Measurements from ENCODE around the gene KCNQ1. TPM values are rescaled to one million over a fixed set of nuclear protein-coding genes. Genes with fewer than 3 reads are reported as not detected.

The KCNQ1 gene
- total RNA-seq, 4 donors from 2014 or later, result 0.81 to 2.2 (median 1.6) TPM

- 91 to 97% methylated on average over 8 of the region's 8 CpGs for WGBS, 2 donors
- no peak overlapping the region for H3K4me3 ChIP-seq (ENCODE audit: low read depth, poor library complexity, severe bottlenecking)
- peak in 1 of 2 donors; percentile 29 for DNase-seq (ENCODE audit: low spot score in 2 of 2)
- TF ChIP-seq CTCF (IDR thresholded peaks at IDR 0.05) (no peak), POLR2A (IDR thresholded peaks at IDR 0.05) (no peak)
- intact Hi-C loops (cut with DNase I; ENCODE audit: low total_unique reads), result no loop called here
Measured at GRCh38 chr11:2755071-2755470, 310.3 kb downstream of the KCNQ1 start.

DNA sequence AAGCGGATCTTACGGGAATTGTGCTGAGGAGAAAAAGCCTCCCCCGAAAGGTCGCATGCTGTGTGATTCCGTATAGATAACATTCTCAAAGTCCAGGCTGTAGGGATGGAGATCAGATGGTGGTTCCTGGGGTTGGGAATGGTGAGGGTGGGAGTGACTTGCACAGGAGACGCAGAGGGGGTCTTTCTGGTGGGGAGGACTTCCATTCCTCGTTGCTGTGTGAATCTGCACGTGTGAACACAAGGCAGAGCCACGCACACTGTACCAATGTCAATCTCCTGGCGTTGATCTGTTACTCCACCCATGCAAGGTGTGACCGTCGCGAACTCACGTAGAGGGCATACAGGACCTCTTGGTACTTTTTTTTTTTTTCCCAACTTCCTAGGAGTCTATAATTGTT is 313.9 kb downstream of the KCNQ1 start:
- TF ChIP-seq CTCF (IDR thresholded peaks at IDR 0.05) (no peak), POLR2A (IDR thresholded peaks at IDR 0.05) (no peak)
- intact Hi-C loops (cut with DNase I; ENCODE audit: low total_unique reads), result no loop called here
- no peak overlapping the region for H3K4me3 ChIP-seq (ENCODE audit: low read depth, poor library complexity, severe bottlenecking)
- 92 to 93% methylated on average over 14 of the region's 14 CpGs for WGBS, 2 donors
- DNase-seq (ENCODE audit: low spot score in 2 of 2), result peak in 1 of 2 donors; percentile 46

DNA sequence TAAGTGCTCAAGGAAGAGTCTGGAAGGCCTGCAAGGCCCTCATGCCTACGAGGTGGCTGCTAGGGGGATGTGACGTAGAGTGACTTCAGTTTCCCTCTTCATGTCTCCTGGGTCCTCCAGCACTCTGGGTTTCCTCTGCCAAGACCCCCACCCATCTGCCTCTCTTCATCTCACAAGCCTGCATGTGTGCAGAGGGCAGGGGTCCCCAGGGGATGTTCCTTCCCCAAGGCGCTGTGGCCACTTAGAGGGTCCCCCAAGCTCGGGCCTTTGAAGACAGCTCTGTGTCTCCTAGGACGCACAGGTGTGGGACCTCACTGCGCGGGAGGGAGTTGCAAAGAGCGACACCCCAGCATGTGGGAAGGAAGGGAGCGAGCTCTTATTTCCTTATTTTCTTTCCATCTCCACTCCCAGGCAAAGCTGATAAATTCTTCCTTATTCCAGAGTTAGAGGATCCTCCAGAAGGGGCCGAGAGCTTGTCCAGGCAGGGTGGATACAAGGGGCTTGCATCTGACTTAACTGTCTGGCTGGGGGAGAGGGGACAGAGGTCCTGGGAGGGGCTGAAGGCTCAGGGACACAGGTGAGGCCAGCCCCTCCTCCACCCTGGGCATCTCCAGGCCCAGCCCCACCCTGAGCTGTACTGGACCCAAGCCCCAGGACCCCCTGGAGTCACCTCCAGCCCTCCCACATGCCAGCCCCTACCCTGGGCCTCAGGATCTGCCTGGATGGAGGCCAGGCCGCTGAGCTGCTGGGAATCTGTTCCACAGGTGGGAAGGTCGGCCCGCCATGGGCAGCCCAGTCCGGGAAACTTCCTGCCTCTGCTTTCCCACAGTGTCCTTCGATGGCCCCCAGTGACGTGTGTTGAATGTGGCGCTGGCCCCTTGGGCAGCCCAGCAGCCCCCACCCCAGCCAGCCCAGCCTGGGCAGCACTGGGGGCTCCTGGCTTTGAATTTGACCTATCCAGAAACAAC is 314.7 kb downstream of the KCNQ1 start:
- 85 to 89% methylated on average over 15 to 16 of the region's 17 CpGs for WGBS, 2 donors
- intact Hi-C loops (cut with DNase I; ENCODE audit: low total_unique reads), result no loop called here
- peak in 1 of 2 donors; percentile 48 for DNase-seq (ENCODE audit: low spot score in 2 of 2)

DNA sequence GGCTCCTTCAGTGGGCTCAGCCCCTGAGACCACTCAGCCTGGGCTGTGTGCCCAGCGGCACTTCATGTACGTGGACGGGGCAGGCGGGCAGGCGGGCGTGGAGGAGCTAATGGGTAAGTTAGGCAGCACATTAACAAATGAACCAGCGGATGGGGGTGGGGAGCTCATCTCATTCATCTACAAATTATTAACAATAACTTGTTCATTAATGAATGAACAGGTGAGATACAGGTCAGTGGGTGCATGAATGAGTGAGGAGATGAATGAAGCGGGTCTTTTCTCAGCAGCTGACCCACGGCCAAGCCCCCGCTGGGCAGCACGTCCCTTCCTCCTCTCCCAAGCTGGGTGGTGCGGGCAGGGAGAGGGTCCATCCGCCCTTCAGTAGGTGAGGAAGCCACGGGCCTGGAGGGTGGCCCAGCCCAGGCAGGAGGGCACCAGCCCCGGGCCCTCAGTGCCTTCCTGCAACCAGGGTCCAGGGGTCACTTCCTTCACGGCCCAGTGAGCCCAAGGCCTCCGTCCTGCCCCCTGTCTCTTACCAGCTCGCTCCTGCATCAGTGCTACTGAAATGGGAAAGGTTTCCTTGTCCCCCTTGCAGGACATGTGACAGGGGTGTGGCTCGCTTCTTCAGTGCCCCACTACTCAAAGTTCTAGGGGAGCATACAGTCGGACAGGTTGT is 315.5 kb downstream of the KCNQ1 start:
- peak in 1 of 2 donors; percentile 76 for DNase-seq (ENCODE audit: low spot score in 2 of 2)
- 85 to 87% methylated on average over 20 of the region's 20 CpGs for WGBS, 2 donors
- intact Hi-C loops (cut with DNase I; ENCODE audit: low total_unique reads), result no loop called here
- no peak overlapping the region for H3K4me3 ChIP-seq (ENCODE audit: low read depth, poor library complexity, severe bottlenecking)
- TF ChIP-seq CTCF (IDR thresholded peaks at IDR 0.05) (no peak), POLR2A (IDR thresholded peaks at IDR 0.05) (no peak)

More for the DNA sequence above, 314.7 kb downstream of the KCNQ1 start:
- no peak overlapping the region for H3K4me3 ChIP-seq (ENCODE audit: low read depth, poor library complexity, severe bottlenecking)
- TF ChIP-seq POLR2A (IDR thresholded peaks at IDR 0.05) (no peak), CTCF (IDR thresholded peaks at IDR 0.05) (no peak)

DNA sequence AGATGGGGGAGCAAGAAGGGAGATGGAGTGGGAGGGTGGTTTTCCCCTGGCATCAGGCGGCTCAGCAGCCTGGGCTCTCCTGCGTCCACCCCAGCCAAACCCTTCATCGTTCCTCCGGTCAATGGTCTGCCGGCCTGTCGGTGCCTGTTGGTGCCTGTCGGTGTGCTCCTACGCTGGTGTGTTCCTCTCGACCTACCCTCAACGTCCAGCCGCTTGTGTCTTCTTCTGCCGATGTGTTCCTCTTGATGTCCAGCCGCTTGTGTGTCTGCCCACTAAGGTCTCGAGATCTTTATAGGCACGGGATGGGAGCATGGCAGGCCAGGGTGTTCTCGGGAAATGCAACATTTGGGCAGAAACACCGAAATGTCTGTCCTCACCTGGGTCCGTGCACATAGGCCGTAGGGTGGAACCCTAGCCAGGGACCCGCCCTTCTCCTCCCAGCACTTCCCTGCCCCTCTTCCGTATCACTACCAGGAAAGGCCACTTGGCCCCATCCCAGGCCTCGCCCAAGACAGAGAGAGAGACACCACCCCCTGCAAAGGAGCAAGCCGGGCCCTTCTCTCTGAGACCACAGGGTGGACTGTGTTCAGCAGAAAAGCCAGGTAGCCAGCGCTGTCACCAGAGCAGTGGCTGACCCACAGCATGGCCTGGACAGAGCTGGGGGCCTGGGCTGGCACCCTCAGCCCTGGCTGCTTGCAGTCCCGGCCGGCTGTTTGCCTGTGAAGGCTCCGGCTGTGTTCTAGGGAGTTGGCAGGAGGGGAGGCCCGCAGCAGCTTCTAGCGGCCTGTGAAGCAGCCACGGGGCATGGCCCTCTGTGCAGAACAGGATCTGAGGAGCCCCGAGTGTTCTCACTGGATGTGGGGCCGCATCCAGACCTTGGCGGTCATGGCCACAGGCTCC is 316.6 kb downstream of the KCNQ1 start:
- no peak overlapping the region for H3K4me3 ChIP-seq (ENCODE audit: low read depth, poor library complexity, severe bottlenecking)
- peak; percentile 10 to 56 for DNase-seq (ENCODE audit: low spot score in 2 of 2)
- 89 to 92% methylated on average over 28 to 32 of the region's 33 CpGs for WGBS, 2 donors
- intact Hi-C loops (cut with DNase I; ENCODE audit: low total_unique reads), result no loop called here
- TF ChIP-seq POLR2A (IDR thresholded peaks at IDR 0.05) (no peak), CTCF (IDR thresholded peaks at IDR 0.05) (no peak)

Measured in lower leg skin (tissue), 4 donors.